IMR-90 (cell line): ENCODE results near the gene USP20. TPM values are rescaled to one million over a fixed set of nuclear protein-coding genes. Genes with fewer than 3 reads are reported as not detected.

Experiments
- ATAC-seq: fragments of 200-7000 bp; cut with Tn5 transposase; 2 replicates; pipeline ENCODE4 v1.9.1; 2020; ENCODE audit warnings: low read depth, mild to moderate bottlenecking, moderate library complexity
- BruUV-seq: library from RNA; stranded (reverse); fragments of 400-500 nt; replicated peaks from 2 replicates; lab custom pipeline; 2021; lab: Mats Ljungman, UMichigan
- CTCF ChIA-PET: fragments of 300-600 bp; formaldehyde crosslinking; extraction: SDS; loops from one replicate; lab custom pipeline; 2021; ENCODE audit warnings: antibody characterized with exemption; lab: Yijun Ruan, JAX
- POLR2A ChIA-PET: fragments of 300-600 bp; sonication (Branson Sonifier 250); formaldehyde crosslinking; loops from one replicate; lab custom pipeline; 2022; ENCODE audit warnings: antibody characterized with exemption; ENCODE audit not compliant: unreplicated experiment; lab: Charles Lee
- DNase-seq: peaks from one replicate; pipeline ENCODE4 v3.0.0; 2013
- H2AFZ ChIP-seq: replicated peaks from 2 replicates; pipeline ENCODE3; 2013; ENCODE audit warnings: low read length, mild to moderate bottlenecking; ENCODE audit not compliant: poor library complexity
- H2AK5ac ChIP-seq: 2 replicates; pipeline ENCODE4 v1.6.1; 2013; ENCODE audit warnings: low read depth, low read length, inconsistent platforms
- H2AK9ac ChIP-seq: replicated peaks from 2 replicates; pipeline ENCODE3; 2013; ENCODE audit warnings: mild to moderate bottlenecking, low read depth, low read length, moderate library complexity; ENCODE audit not compliant: poor library complexity
- H2BK120ac ChIP-seq: 2 replicates; pipeline ENCODE4 v1.6.1; 2013; ENCODE audit warnings: low read depth, low read length, inconsistent platforms
- H2BK15ac ChIP-seq: 3 replicates; pipeline ENCODE4 v1.6.1; 2013; ENCODE audit warnings: low read depth, low read length, inconsistent platforms
- H2BK20ac ChIP-seq: 2 replicates; pipeline ENCODE4 v1.6.1; 2013; ENCODE audit warnings: low read depth, mild to moderate bottlenecking, inconsistent platforms, low read length, moderate library complexity
- H2BK5ac ChIP-seq: 2 replicates; pipeline ENCODE4 v1.6.1; 2013; ENCODE audit warnings: mild to moderate bottlenecking, low read depth, low read length, inconsistent platforms; ENCODE audit not compliant: poor library complexity, severe bottlenecking
- H3K14ac ChIP-seq: replicated peaks from 2 replicates; pipeline ENCODE4 v1.6.1; 2013; ENCODE audit warnings: low read depth, low read length, inconsistent platforms
- H3K18ac ChIP-seq: 2 replicates; pipeline ENCODE4 v1.6.1; 2013; ENCODE audit warnings: low read depth, low read length, control low read depth
- H3K23ac ChIP-seq: 2 replicates; pipeline ENCODE4 v1.6.1; 2013; ENCODE audit warnings: low read depth, low read length, inconsistent platforms
- H3K27ac ChIP-seq: 2 replicates; pipeline ENCODE4 v1.5.1; 2013; ENCODE audit warnings: mild to moderate bottlenecking, control low read depth, low read length; ENCODE audit not compliant: insufficient read depth
- H3K27me3 ChIP-seq: 2 replicates; pipeline ENCODE4 v1.6.1; 2013; ENCODE audit warnings: low read length; ENCODE audit not compliant: control insufficient read depth, insufficient read depth
- H3K36me3 ChIP-seq: 2 replicates; pipeline ENCODE4 v1.6.1; 2013; ENCODE audit warnings: low read length, mixed read lengths; ENCODE audit not compliant: control insufficient read depth, insufficient read depth
- H3K4ac ChIP-seq: 2 replicates; pipeline ENCODE4 v1.6.1; 2013; ENCODE audit warnings: low read depth, low read length, inconsistent platforms
- H3K4me1 ChIP-seq: 2 replicates; pipeline ENCODE4 v1.6.1; 2013; ENCODE audit warnings: low read length, mixed read lengths; ENCODE audit not compliant: control insufficient read depth, insufficient read depth
- H3K4me2 ChIP-seq: 2 replicates; pipeline ENCODE4 v1.6.1; 2013; ENCODE audit warnings: low read depth, mild to moderate bottlenecking, control low read depth, low read length, moderate library complexity
- H3K4me3 ChIP-seq: 2 replicates; pipeline ENCODE4 v1.5.1; 2013; ENCODE audit warnings: low read depth, mild to moderate bottlenecking, control low read depth, low read length, moderate library complexity; ENCODE audit not compliant: insufficient read depth
- H3K56ac ChIP-seq: 2 replicates; pipeline ENCODE4 v1.6.1; 2013; ENCODE audit warnings: low read length, inconsistent platforms; ENCODE audit not compliant: insufficient read depth; ENCODE audit errors: extremely low read depth
- H3K79me1 ChIP-seq, 2 experiments: 2 replicates each; pipeline ENCODE4 v1.6.1; 2013; ENCODE audit warnings: low read length in 2 of 2, inconsistent platforms in 1 of 2, low read depth in 1 of 2
- H3K9ac ChIP-seq: 2 replicates; pipeline ENCODE4 v1.6.1; 2013; ENCODE audit warnings: low read depth, low read length, control low read depth
- H3K9me1 ChIP-seq: 2 replicates; pipeline ENCODE4 v1.6.1; 2013; ENCODE audit warnings: low read length, inconsistent platforms; ENCODE audit not compliant: insufficient read depth
- H3K9me3 ChIP-seq: 2 replicates; pipeline ENCODE4 v1.6.1; 2013; ENCODE audit warnings: low read length; ENCODE audit not compliant: control insufficient read depth, insufficient read depth
- H4K20me1 ChIP-seq: 2 replicates; pipeline ENCODE4 v1.6.1; 2013; ENCODE audit warnings: low read length, inconsistent platforms; ENCODE audit not compliant: insufficient read depth
- H4K5ac ChIP-seq: 2 replicates; pipeline ENCODE4 v1.6.1; 2013; ENCODE audit warnings: mild to moderate bottlenecking, low read depth, low read length, control low read depth
- H4K8ac ChIP-seq, 2 experiments: 2 replicates each; pipeline ENCODE4 v1.6.1; 2013; ENCODE audit warnings: low read depth in 2 of 2, low read length in 2 of 2, control low read depth in 1 of 2, inconsistent platforms in 1 of 2
- H4K91ac ChIP-seq: 2 replicates; pipeline ENCODE4 v1.6.1; 2013; ENCODE audit warnings: low read depth, low read length, inconsistent platforms; ENCODE audit not compliant: insufficient read depth
- BHLHE40 ChIP-seq: fragments of 150-350 bp; IDR thresholded peaks from 2 replicates; pipeline ENCODE4 v1.6.1; 2016; ENCODE audit warnings: mild to moderate bottlenecking, low read depth, low read length
- CEBPB ChIP-seq: IDR thresholded peaks from 2 replicates; pipeline ENCODE4 v1.6.1; 2012; ENCODE audit warnings: low read depth, low read length, improper control_type of control experiment
- CHD1 ChIP-seq: IDR thresholded peaks from 2 replicates; pipeline ENCODE4 v1.6.1; 2012; ENCODE audit warnings: low read depth, low read length, improper control_type of control experiment
- CTCF ChIP-seq: conservative IDR thresholded peaks from 2 replicates; pipeline ENCODE4 v1.5.1; 2012; ENCODE audit warnings: mild to moderate bottlenecking, low read depth, low read length, improper control_type of control experiment
- ELK1 ChIP-seq: fragments of 150-350 bp; IDR thresholded peaks from 2 replicates; pipeline ENCODE4 v1.6.1; 2016; ENCODE audit warnings: low read depth, mild to moderate bottlenecking, low read length, moderate library complexity, borderline replicate concordance
- FOS ChIP-seq: fragments of 150-350 bp; IDR thresholded peaks from 2 replicates; pipeline ENCODE4 v1.6.1; 2016; ENCODE audit warnings: low read depth, low read length
- MAFK ChIP-seq: IDR thresholded peaks from 2 replicates; pipeline ENCODE4 v1.6.1; 2012; ENCODE audit warnings: low read depth, low read length, improper control_type of control experiment
- MAZ ChIP-seq: IDR thresholded peaks from 2 replicates; pipeline ENCODE4 v1.6.1; 2012; ENCODE audit warnings: low read depth, mild to moderate bottlenecking, low read length, improper control_type of control experiment, moderate library complexity, borderline replicate concordance
- MXI1 ChIP-seq: IDR thresholded peaks from 2 replicates; pipeline ENCODE4 v1.6.1; 2012; ENCODE audit warnings: low read depth, mild to moderate bottlenecking, low read length, moderate library complexity, borderline replicate concordance
- NFE2L2 ChIP-seq: fragments of 150-350 bp; IDR thresholded peaks from 2 replicates; pipeline ENCODE4 v1.6.1; 2016; ENCODE audit warnings: low read depth, mild to moderate bottlenecking, low read length
- POLR2A ChIP-seq: IDR thresholded peaks from 2 replicates; pipeline ENCODE4 v1.6.1; 2012; ENCODE audit warnings: mild to moderate bottlenecking, low read depth, low read length
- RAD21 ChIP-seq: IDR thresholded peaks from 2 replicates; pipeline ENCODE4 v1.6.1; 2012; ENCODE audit warnings: low read length, improper control_type of control experiment
- RCOR1 ChIP-seq: IDR thresholded peaks from 2 replicates; pipeline ENCODE4 v1.6.1; 2012; ENCODE audit warnings: mild to moderate bottlenecking, low read length, improper control_type of control experiment; ENCODE audit not compliant: insufficient replicate concordance
- RFX5 ChIP-seq: IDR thresholded peaks from 2 replicates; pipeline ENCODE4 v1.8.0; 2012; ENCODE audit warnings: low read depth, mild to moderate bottlenecking, low read length, moderate library complexity
- SMC3 ChIP-seq: fragments of 150-350 bp; IDR thresholded peaks from 2 replicates; pipeline ENCODE4 v1.6.1; 2016; ENCODE audit warnings: low read depth, mild to moderate bottlenecking, antibody characterized with exemption, low read length, moderate library complexity
- USF2 ChIP-seq: fragments of 150-350 bp; IDR thresholded peaks from 2 replicates; pipeline ENCODE4 v1.6.1; 2017; ENCODE audit warnings: mild to moderate bottlenecking, antibody characterized with exemption, low read length, low read depth
- WGBS, 2 experiments: methylation state at CpG; one replicate each; pipeline versions ENCODE4 v1.1.5 to v1.1.7; 2013; ENCODE audit warnings: missing lambda C conversion rate in 2 of 2; ENCODE audit not compliant: insufficient read length in 1 of 2; ENCODE audit errors: extremely low coverage in 2 of 2; 5-methylcytosine and 5-hydroxymethylcytosine counted together
- dilution Hi-C: fragments of 300-500 bp; cut with HindIII; formaldehyde crosslinking; loops from one replicate; pipeline ENCODE4 v1.14.3; 2018; ENCODE audit warnings: low sequenced_read_pairs; ENCODE audit not compliant: unreplicated experiment
- in situ Hi-C: fragments of 300-500 bp; cut with MboI; formaldehyde crosslinking; loops from 3 replicates; pipeline ENCODE4 v1.14.3; 2019; ENCODE audit warnings: low sequenced_read_pairs, inconsistent platforms, mixed read lengths
- intact Hi-C: fragments of 100-400 bp; cut with micrococcal nuclease; formaldehyde crosslinking; loops from 2 replicates; pipeline ENCODE4 v1.10.0; 2022
- polyA plus RNA-seq, 3 experiments: library from polyadenylated mRNA; depleted of rRNA; stranded (reverse); fragments of >200 nt; gene quantifications; 2 replicates each; pipeline ENCODE4 v1.2.3, GENCODE V29; 2012; ENCODE audit warnings: low replicate concordance in 1 of 3
- total RNA-seq: library from RNA; depleted of rRNA; stranded (reverse); fragments of >200 nt; gene quantifications from 2 replicates; pipeline ENCODE4 v1.2.3, GENCODE V29; 2012

The USP20 gene
- total and polyA plus RNA-seq, 2 of the 4 experiments (the other 2 are of a cell fraction): 3.8 to 21.6 TPM

GRCh38 chr9:129809346-129809745, 25.9 kb upstream of the USP20 start:
- Histone ChIP-seq H4K5ac (no peak overlapping the region), H4K8ac (no peak overlapping the region), H3K14ac (no peak overlapping the region), H3K9me3 (no peaks in the 10 kb centered on the region), H3K18ac (no peak overlapping the region), H3K4ac (no peak overlapping the region), H2BK120ac (no peak overlapping the region), H4K91ac (no peak overlapping the region), H2BK20ac (no peak overlapping the region), H3K36me3 (peaks cover 34% of the 10 kb centered on the region), H3K56ac (no peak overlapping the region), H2AFZ (no peak overlapping the region), H3K4me3 (no peak overlapping the region), H3K9me1 (peaks cover 3% of the 10 kb centered on the region), H3K27me3 (no peaks in the 10 kb centered on the region), H2AK9ac (no peak overlapping the region), H3K4me1 (no peaks in the 10 kb centered on the region; the same call in 1 of the 2 replicates), H3K79me1 (peaks cover 17 to 50% of the 10 kb centered on the region in 2 experiments), H4K20me1 (peaks cover 11% of the 10 kb centered on the region; the same call in 1 of the 2 replicates), H2BK5ac (no peak overlapping the region), H2BK15ac (no peak overlapping the region), H3K4me2 (no peak overlapping the region), H3K9ac (no peak overlapping the region), H2AK5ac (no peak overlapping the region), H3K27ac (no peak overlapping the region), H3K23ac (no peak overlapping the region)
- in situ Hi-C loops: no loop called here
- 89% methylated on average over 4 of the region's 11 CpGs; no CpG with 5 or more reads in 1 of the 2 experiments for WGBS, 2 experiments
- CTCF ChIA-PET: no interaction called here
- no peak for TF ChIP-seq USF2
- no peak for TF ChIP-seq MXI1
- no peak for TF ChIP-seq RCOR1
- TF ChIP-seq MAFK: no peak
- TF ChIP-seq CTCF: no peak
- no peak for TF ChIP-seq CEBPB
- TF ChIP-seq ELK1: no peak
- no peak for TF ChIP-seq RFX5
- TF ChIP-seq POLR2A: no peak
- TF ChIP-seq SMC3: no peak
- TF ChIP-seq CHD1: no peak
- TF ChIP-seq RAD21: no peak
- TF ChIP-seq FOS: no peak
- no peak for TF ChIP-seq BHLHE40
- TF ChIP-seq MAZ: no peak
- TF ChIP-seq NFE2L2: no peak
- ATAC-seq (no peak), DNase-seq (no peak)
- dilution Hi-C loops: no loop called here
- no TSS peak for BruUV-seq
- POLR2A ChIA-PET: interaction anchor here (0.7 kb wide), 1 partner anchor 148 kb away, joined by 3 read pairs; no protein-coding TSS in a partner anchor
- intact Hi-C loops: no loop called here
